B cell (primary cell): ENCODE results near the gene MAPK4. TPM values are rescaled to one million over a fixed set of nuclear protein-coding genes. Genes with fewer than 3 reads are reported as not detected.

Source experiments
- ATAC-seq: fragments of 200-7000 bp; cut with Tn5 transposase; one replicate; pipeline ENCODE4 v1.10.0; 2021; ENCODE audit warnings: low read depth, mild to moderate bottlenecking, moderate number of reproducible peaks, moderate library complexity
- CTCF ChIA-PET: fragments of 350-600 bp; sonication (Branson Sonifier 250); formaldehyde crosslinking; loops from one replicate; lab custom pipeline; 2021; ENCODE audit warnings: antibody characterized with exemption, inconsistent platforms; lab: Charles Lee
- POLR2A ChIA-PET: fragments of 350-600 bp; sonication (Branson Sonifier 250); formaldehyde crosslinking; loops from one replicate; lab custom pipeline; 2021; ENCODE audit warnings: antibody characterized with exemption; lab: Charles Lee
- DNase-seq: peaks from one replicate; pipeline ENCODE4 v3.0.0; 2013
- H2AFZ ChIP-seq: 2 replicates; pipeline ENCODE4 v1.6.1; 2012; ENCODE audit warnings: mild to moderate bottlenecking, low read depth, low read length; ENCODE audit not compliant: insufficient read depth, poor library complexity, severe bottlenecking
- H3K27ac ChIP-seq, 2 donors: 1 replicate in 1 of 2; 2 replicates in 1 of 2; pipeline ENCODE4 v1.5.1; 2012 to 2013; ENCODE audit warnings: low read length in 2 of 2, mild to moderate bottlenecking in 2 of 2, moderate library complexity in 1 of 2
- H3K27me3 ChIP-seq, 4 experiments: fragments of 200-600 bp in 1 of 4; sonication (generic) in 1 of 4; replicated peaks in 1 of 4; 1 replicate in 2 of 4; 2 replicates in 2 of 4; pipeline versions ENCODE4 v1.6.1 to v1.7.0; 2013 to 2016; ENCODE audit warnings: low read length in 3 of 4, mild to moderate bottlenecking in 2 of 4, mixed read lengths in 1 of 4, moderate library complexity in 1 of 4; ENCODE audit not compliant: insufficient read depth in 4 of 4, control insufficient read depth in 3 of 4; ENCODE audit errors: control extremely low read depth in 1 of 4
- H3K36me3 ChIP-seq, 2 experiments: replicated peaks in 1 of 2; 1 replicate in 1 of 2; 2 replicates in 1 of 2; pipeline versions ENCODE4 v1.6.1 to v1.7.1; 2013; ENCODE audit warnings: low read length in 1 of 2; ENCODE audit not compliant: insufficient read depth in 2 of 2, control insufficient read depth in 1 of 2; ENCODE audit errors: control extremely low read depth in 1 of 2, extremely low read depth in 1 of 2
- H3K4me1 ChIP-seq, 2 donors: fragments of 200-600 bp in 1 of 2; sonication (generic) in 1 of 2; 1 replicate in 1 of 2; 2 replicates in 1 of 2; pipeline versions ENCODE4 v1.5.1 to v1.6.1; 2013 to 2017; ENCODE audit warnings: low read length in 2 of 2; ENCODE audit not compliant: control insufficient read depth in 2 of 2, insufficient read depth in 2 of 2
- H3K4me2 ChIP-seq: replicated peaks from 2 replicates; pipeline ENCODE3; 2012; ENCODE audit warnings: mild to moderate bottlenecking, low read depth, low read length; ENCODE audit not compliant: poor library complexity, severe bottlenecking
- H3K4me3 ChIP-seq, 5 experiments: fragments of 200-600 bp in 1 of 5; sonication (generic) in 1 of 5; 1 replicate in 3 of 5; 2 replicates in 2 of 5; pipeline versions ENCODE4 v1.5.1 to v1.7.0; 2011 to 2016; ENCODE audit warnings: low read length in 4 of 5, mild to moderate bottlenecking in 4 of 5, low read depth in 2 of 5, control low read depth in 1 of 5, moderate library complexity in 1 of 5; ENCODE audit not compliant: insufficient read depth in 1 of 5; ENCODE audit errors: control extremely low read depth in 1 of 5, extremely low read depth in 1 of 5
- H3K79me2 ChIP-seq: fragments of 200-600 bp; sonication (generic); one replicate; pipeline ENCODE4 v1.6.0; 2016; ENCODE audit warnings: low read length; ENCODE audit not compliant: control insufficient read depth, insufficient read depth
- H3K9ac ChIP-seq: fragments of 200-600 bp; sonication (generic); 2 replicates; pipeline ENCODE4 v1.6.1; 2017; ENCODE audit warnings: mild to moderate bottlenecking, low read length, moderate library complexity
- H3K9me3 ChIP-seq, 3 donors: one replicate each; pipeline versions ENCODE4 v1.6.1 to v1.7.1; 2013; ENCODE audit warnings: low read length in 2 of 3; ENCODE audit not compliant: control insufficient read depth in 2 of 3, insufficient read depth in 1 of 3; ENCODE audit errors: control extremely low read depth in 1 of 3
- H4K20me1 ChIP-seq: 2 replicates; pipeline ENCODE4 v1.6.0; 2012; ENCODE audit warnings: mild to moderate bottlenecking, low read length; ENCODE audit not compliant: insufficient read depth, control insufficient read depth, poor library complexity, severe bottlenecking
- H3K27ac Mint-ChIP-seq: one replicate; pipeline ENCODE4 v1.8.0; 2021; ENCODE audit warnings: mixed read lengths
- H3K27me3 Mint-ChIP-seq: one replicate; pipeline ENCODE4 v1.8.0; 2021; ENCODE audit warnings: mixed read lengths
- H3K4me1 Mint-ChIP-seq: one replicate; pipeline ENCODE4 v1.8.0; 2021; ENCODE audit warnings: mixed read lengths
- H3K4me3 Mint-ChIP-seq: one replicate; pipeline ENCODE4 v1.8.0; 2021; ENCODE audit warnings: mixed read lengths
- H3K9me3 Mint-ChIP-seq: one replicate; pipeline ENCODE4 v1.8.0; 2022; ENCODE audit warnings: mixed read lengths; ENCODE audit not compliant: insufficient read depth
- CTCF ChIP-seq: fragments of 200-600 bp; IDR thresholded peaks from one replicate; pipeline ENCODE4 v1.8.0; 2022; ENCODE audit warnings: antibody characterized with exemption, mild to moderate bottlenecking
- EZH2 ChIP-seq: IDR thresholded peaks from 2 replicates; pipeline ENCODE4 v1.6.1; 2012; ENCODE audit warnings: borderline replicate concordance, low read depth, mild to moderate bottlenecking, moderate library complexity, low read length; ENCODE audit not compliant: insufficient read depth, poor library complexity, severe bottlenecking
- WGBS: methylation state at CpG from one replicate; pipeline ENCODE4 v1.1.5; 2013; ENCODE audit warnings: missing lambda C conversion rate; ENCODE audit not compliant: insufficient coverage; 5-methylcytosine and 5-hydroxymethylcytosine counted together
- intact Hi-C: fragments of 100-400 bp; cut with micrococcal nuclease; formaldehyde crosslinking; loops from one replicate; pipeline ENCODE4 v1.10.0; 2022
- polyA plus RNA-seq: library from polyadenylated mRNA; depleted of rRNA; stranded (reverse); fragments of >200 nt; gene quantifications from 2 replicates; pipeline ENCODE4 v1.2.3, GENCODE V29; 2012
- total RNA-seq, 2 donors: library from RNA; stranded (reverse); fragments of 120-200 nt in 1 of 2; gene quantifications; 1 replicate in 1 of 2; 2 replicates in 1 of 2; pipeline versions ENCODE4 v1.2.3 to v1.2.4, GENCODE V29; 2013 to 2022

MAPK4 gene
- total and polyA plus RNA-seq, 2 donors (not counting 1 experiment from before 2014, with no cell fraction given): not detected

- intact Hi-C loops: no loop called here
- DNase-seq: no peak
- no peaks in the 10 kb centered on the region for H3K27me3 ChIP-seq
- no peaks in the 10 kb centered on the region for H4K20me1 ChIP-seq
- ChIA-PET CTCF (no interaction called here), POLR2A (no interaction called here)
- H3K4me3 ChIP-seq: no peak overlapping the region
- Mint-ChIP-seq H3K27me3 (peaks cover 15% of the 10 kb centered on the region), H3K4me1 (no peaks in the 10 kb centered on the region), H3K9me3 (peaks cover 4% of the 10 kb centered on the region), H3K27ac (no peak overlapping the region), H3K4me3 (no peak overlapping the region)
- ATAC-seq: no peak
- no peak overlapping the region for H3K4me2 ChIP-seq
- no peaks in the 10 kb centered on the region for H3K4me1 ChIP-seq
- H3K27ac ChIP-seq: no peak overlapping the region
- no peak for TF ChIP-seq EZH2
- TF ChIP-seq CTCF: no peak
- no peaks in the 10 kb centered on the region for H3K79me2 ChIP-seq
- peaks cover 0 to 19% (median 7%) of the 10 kb centered on the region in 3 donors for H3K9me3 ChIP-seq
- H3K36me3 ChIP-seq: no peaks in the 10 kb centered on the region
- H3K9ac ChIP-seq: no peak overlapping the region
- WGBS: 50% methylated on average over 6 of the region's 6 CpGs
- no peak overlapping the region for H2AFZ ChIP-seq
These were observed 105.1 kb downstream of the MAPK4 start for GRCh38 chr18:50665015-50665414.

DNA sequence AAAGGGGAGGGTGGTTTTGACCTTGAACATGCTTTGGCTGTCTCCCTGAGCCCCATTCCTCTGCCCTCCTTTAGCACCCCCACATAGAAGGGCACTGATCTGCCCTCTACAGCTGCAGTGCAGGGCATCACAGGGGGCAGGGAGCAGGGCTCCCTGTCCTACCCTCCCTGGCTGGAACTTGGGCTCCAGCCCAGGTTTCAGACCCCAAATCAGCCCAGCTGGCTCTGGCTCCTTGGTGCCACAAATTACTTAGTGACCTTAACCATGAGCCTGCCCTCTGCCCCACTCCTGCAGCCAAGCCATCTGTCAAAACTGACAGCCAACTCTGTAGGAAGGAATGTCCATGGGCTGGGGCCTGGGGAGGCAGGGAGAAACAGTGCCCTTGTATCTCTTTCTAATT is 105.6 kb downstream of the MAPK4 start:
- Histone ChIP-seq H2AFZ (no peak overlapping the region), H3K4me3 (no peak overlapping the region), H3K4me1 (no peaks in the 10 kb centered on the region), H3K9me3 (peaks cover 0 to 19% (median 7%) of the 10 kb centered on the region in 3 donors), H3K79me2 (no peaks in the 10 kb centered on the region), H3K9ac (no peak overlapping the region), H3K4me2 (no peak overlapping the region), H3K27ac (no peak overlapping the region), H3K27me3 (no peaks in the 10 kb centered on the region), H3K36me3 (no peaks in the 10 kb centered on the region), H4K20me1 (no peaks in the 10 kb centered on the region)
- H3K9me3 Mint-ChIP-seq: peaks cover 4% of the 10 kb centered on the region
- peaks cover 12% of the 10 kb centered on the region for H3K27me3 Mint-ChIP-seq
- TF ChIP-seq EZH2 (no peak), CTCF (no peak)
- no peak for ATAC-seq
- no peaks in the 10 kb centered on the region for H3K4me1 Mint-ChIP-seq
- DNase-seq: no peak
- POLR2A ChIA-PET: no interaction called here
- H3K27ac Mint-ChIP-seq: no peak overlapping the region
- no peak overlapping the region for H3K4me3 Mint-ChIP-seq
- intact Hi-C loops: no loop called here
- CTCF ChIA-PET: interaction anchor here (0.5 kb wide), 1 partner anchor 29 kb away, joined by 3 read pairs; no protein-coding TSS in a partner anchor
